CD4-positive, alpha-beta T cell treated with Interleukin-2 at 100 ng/mL for 4 hours (primary cell): ENCODE data around the gene RERE.

Source experiments
- DNase-seq: peaks from one replicate; pipeline ENCODE4 v3.0.0-alpha.2; 2020; ENCODE audit warnings: low spot score

The RERE gene

DNA sequence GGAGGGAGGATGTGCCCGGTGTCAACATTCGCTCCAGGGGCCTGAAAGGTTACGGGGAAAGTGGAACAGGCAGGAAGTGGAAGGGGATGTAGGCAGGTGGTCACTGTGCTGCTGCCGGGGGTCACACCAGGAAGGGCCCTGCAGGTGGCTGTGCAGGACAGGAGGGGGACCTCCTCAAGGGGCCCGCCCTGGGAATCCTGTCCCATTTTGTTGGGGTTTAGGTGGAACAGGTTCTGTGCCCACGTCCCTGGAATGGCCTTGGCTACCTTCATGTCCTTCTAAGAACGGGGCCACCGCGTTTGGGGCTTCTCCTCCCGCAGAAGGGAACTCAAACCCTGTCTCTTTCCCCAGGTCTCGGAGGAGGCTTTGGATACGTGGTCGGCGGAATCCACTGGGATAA lies 487.6 kb downstream of the RERE start:
- DNase-seq, result no peak

DNA sequence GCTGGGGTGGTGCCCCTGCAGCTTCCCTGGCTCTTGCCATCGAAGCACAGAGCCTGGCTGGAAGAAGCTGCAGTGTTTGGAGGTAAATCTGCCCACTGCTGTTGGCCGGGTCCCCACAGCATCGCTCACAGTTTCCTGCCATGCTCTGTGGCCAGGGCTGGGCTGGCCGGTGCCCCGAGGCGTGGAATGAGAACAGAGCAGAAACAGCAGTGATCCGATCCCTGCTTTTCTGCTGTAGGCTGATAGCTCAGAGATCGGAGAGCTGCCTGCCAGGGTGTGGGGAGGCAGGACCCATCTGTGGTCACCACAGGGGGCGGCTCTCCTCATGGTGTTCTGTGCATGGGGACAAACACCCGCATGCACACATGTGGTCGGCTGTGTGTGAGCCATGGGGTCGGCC lies 488.0 kb downstream of the RERE start:
- no peak for DNase-seq

DNA sequence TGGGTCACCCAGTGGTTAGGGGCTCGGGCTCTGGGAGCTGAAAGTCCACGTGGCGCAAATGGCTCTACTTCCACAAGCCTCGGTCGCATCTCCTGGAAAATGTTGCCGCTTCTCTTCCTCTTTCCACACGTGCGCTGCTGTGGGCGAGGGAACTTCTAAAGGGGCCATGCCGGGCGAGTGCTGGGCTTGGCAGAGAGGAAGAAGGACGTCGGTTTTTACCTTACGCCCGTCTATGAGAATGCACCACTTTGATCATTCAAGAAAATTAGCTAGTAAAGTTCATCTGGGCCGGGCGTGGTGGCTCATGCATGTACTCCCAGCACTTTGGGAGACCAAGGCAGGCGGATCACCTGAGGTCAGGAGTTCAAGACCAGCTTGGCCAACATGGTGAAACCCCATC lies 489.2 kb downstream of the RERE start:
- DNase-seq, result no peak

DNA sequence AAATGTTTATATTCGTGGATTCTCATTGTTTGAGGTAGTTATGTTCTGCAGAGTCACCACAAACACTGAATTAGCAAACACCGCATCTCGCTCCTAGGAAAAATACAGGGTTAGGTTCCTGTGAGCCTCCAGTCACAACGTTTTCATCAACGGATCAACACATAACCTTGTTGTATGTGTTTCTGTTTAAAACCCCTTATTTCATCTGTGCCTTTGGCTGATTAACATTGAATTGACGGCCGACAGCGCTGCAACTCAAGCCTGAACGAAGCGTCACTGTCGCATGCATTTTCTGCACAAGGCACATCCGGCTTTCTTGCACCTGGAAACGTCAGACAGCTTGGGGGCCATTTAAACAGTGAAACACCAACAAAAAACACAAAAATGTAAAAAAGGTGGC lies 491.2 kb downstream of the RERE start:
- DNase-seq, result no peak

DNA sequence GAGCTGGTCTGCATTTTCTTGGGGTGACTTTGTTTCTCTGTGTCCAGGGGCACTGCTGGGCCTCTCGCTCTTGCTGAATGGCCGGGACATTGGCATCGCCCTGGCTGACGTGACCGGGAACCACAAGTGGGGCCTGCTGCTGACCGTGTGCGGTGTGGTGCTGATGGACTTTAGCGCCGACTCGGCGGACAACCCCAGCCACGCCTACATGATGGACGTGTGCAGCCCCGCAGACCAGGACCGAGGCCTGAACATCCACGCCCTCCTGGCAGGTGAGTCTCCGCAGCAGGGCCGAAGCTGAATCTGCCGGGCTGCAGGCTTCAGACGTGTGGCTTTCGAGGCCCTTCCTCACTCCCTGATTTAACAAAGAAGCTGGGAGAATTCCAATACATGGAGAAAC lies 491.7 kb downstream of the RERE start:
- no peak for DNase-seq

DNA sequence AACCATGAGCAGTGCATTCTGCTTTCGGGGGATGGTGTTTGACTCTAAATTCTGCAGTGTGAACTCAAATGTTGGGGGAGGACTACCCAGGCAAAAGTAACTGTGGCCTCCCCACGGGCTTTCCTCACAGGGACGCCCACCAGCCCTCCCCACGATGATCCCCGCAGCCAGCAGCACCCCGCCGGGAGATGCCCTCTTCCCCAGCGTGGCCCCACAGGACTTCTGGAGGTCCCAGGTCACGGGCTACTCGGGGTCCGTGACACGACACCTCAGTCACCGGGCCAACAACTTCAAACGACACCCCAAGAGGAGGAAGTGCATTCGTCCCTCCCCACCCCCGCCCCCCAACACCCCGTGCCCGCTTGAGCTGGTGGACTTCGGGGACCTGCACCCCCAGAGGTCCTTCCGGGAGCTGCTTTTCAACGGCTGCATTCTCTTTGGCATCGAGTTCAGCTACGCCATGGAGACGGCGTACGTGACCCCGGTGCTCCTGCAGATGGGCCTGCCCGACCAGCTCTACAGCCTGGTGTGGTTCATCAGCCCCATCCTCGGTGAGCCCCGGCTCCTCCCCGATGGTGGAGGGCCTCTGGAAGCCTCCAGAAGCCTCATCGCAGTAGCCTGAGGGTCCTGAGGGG lies 493.1 kb downstream of the RERE start:
- DNase-seq, result no peak

DNA sequence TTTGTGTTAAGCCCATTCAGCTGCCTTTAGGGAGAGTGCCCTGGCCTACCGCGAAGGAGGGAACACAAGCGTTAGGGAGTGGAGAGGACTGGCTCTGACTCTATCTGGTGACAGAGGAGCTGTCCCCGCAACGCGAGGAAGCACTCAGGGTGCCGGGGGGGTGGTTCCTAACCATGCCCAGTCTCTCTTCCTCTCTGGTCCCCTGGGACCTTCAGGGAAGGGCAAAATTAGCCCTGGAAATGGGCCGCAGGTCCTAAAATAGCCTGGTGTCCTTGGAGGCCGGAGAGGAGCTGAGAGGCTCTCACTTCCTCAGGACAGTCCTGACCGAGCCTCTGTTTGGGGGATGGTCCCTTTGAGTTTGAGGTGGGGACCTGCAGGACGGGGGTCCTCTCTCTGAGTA lies 493.7 kb downstream of the RERE start:
- no peak for DNase-seq

DNA sequence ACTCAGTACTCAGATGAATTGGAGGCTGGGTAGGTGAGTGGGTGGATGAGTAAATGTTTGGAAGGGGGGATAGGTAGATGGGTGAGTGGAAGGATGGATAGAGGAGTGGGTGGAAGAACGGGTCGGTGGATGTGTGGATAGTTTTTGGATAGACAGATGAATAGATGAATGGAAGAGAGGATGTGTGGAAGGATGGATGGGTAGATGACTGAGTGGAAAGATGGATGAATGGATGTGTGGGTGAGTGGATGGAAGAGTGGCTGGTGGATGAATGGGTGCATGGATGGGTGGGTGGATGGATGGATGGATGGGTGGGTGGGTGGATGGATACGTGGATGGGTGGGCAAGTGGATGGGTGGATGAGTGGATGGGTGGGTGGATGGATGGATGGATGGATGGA lies 495.8 kb downstream of the RERE start:
- DNase-seq, result no peak

DNA sequence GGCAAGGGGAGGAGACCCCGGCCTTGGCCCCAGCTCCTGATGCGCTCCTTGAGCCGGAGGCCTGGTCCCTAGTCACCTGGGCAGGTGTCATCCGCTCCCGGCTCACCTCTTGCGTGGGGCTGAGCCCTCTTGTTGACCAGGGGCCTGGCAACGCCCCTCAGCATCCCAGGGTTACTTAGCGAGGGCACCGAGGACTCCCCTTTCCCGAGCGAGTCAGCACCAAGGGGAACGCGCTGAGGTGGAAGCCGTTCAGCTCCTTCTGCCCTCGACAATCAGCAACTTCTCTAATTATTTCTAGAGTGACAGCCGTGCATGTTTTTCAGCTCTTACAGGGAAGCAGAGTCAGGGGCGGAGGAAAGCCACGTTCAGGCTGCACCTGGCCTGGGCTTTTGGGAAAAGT lies 499.0 kb downstream of the RERE start:
- no peak for DNase-seq

DNA sequence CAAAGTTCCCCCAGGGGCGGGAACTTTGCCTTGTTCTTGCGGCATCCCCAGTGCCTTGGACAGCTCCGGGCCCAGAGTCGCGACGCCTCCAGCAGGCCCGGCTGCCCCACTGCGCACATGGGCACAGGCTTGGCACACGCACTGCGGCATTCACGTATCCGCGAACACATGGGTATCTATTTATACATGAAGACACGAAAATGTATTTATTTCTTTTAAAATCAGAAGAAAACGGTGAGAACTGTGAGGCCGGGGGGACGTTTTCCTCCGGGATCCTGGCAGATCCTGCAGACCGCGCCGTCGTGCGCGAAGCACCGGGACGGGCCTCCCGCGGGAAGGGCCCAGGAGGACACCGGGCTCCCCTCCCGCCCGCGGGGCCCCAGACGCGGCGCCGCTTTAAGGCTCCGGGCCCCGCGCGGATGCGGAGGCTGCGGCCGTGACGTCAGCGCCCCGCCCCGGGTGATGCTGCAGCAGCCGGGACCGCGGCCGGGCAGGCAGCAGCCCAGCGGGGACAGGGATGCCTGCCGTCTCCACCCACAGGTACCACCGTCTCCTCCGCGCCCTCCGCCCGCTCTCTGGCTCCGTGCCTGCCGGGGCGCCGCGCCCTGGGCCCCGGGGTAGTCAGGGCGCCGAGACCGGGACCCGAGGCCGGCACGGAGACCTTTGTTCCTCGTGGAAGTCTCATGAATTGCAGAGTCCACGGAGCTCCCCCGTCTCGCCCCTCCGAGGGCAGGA lies 499.6 kb downstream of the RERE start, which contains the start of gene SLC45A1:
Gene SLC45A1 (plus strand): TSS at position 468 of the 735 bp plus-strand sequence. CDS start 6,216 bp downstream, outside the sequence.
- DNase-seq, result peak; percentile 72

DNA sequence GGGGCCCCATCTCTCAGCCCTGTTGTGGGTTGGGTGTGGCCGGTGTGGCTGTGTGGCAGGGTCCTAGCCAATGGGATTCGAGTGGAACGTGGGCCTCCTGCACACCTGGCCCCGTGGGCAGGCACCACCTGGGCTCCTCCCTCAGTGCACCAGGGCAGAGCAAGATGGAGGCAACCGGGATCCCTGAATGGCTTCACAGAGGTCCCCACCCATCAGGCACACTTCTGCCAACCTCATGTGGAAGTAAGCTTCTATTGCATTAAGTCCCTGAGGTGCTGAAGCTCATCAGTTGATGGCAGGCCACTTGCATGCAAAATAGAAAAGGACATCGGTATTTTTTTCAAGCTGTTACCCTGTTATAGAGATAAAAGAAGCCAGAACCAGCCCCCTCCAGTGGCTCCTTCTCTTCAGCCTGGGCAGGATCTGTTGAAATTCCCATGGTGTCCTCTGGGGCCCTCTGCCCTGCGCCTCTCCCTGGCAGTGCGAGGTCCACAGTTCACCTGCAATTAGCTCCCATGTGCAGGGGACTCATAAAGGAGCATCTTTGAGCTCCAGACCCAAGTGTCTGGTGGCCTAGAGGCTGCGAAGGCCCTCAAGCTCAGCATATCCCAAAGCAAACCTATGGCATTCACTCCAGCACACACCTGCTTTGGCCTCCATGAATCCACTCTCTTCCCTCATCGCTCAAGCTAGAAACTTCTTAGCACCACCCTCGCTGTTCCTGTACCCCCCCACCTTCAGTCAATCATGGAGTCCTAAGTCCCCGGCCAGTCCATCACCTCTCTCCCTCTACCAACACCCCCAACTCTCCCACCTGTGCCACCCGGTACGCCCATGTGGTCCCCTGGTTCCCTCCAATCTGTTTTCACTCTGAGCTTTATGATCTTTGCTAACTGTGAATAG lies 501.6 kb downstream of the RERE start:
- no peak for DNase-seq

DNA sequence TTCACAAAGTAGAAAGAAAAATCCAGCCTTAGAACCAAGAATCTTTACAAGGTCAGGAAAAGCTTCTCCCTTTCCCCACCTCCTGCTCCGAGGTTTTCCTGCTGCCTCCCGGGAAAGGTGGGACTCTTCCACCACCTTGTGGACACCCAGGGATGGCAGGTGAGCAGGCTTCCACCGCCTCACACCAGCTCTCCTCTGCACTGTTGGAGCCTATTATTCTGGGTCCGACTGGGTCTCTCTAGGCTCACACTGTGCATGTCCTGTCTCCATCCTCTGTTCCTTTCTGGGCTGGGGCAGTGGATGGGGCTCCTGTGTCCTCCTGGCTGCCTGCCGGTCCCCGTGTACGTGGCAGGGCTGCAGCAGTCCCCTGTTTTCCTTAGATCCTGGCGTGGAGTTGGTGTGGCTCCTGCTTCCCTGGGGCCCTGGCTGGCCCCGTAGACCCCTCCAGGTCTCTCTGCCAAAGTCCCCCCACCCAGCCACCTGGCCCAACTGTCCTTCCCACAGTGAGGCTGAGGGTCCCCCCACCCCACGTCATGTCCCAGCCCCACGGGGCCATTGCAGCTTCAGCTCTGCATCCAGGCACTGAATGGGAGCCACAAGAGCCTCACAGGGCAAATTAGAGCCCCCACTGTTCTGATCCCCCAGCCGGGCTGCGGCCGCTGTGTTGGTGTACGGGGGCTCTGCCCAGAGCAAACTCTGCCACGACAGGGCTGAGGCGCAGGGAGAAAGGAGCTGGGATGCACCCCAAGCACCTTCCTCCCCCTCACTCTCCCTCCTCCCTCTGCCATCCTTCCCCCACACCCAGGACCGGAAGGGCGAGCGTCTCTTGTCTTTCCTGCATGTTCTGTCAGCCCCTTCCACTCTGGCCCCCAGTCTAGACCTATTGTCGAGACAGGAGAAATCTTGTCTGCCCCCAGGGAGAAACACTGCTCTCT lies 502.8 kb downstream of the RERE start:
- DNase-seq, result peak; percentile 54

DNA sequence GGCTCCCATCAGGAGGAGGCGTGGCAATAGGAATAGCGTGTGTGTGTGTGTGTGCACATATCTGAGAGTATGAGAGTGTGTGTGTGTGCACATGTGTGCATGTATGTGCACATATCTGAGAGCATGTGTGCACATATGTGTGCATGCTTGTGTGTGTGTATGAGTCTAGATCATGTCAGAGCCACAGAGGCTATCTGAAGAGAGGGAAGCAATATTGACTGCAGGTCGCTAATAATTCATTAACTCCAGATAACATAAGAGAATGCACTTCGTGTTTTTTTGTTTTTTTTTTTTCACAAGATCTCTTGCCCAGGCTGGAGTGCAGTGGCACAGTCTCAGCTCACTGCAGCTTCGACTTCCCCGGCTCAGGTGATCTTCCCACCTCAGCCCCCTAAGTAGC lies 504.2 kb downstream of the RERE start:
- DNase-seq, result no peak

DNA sequence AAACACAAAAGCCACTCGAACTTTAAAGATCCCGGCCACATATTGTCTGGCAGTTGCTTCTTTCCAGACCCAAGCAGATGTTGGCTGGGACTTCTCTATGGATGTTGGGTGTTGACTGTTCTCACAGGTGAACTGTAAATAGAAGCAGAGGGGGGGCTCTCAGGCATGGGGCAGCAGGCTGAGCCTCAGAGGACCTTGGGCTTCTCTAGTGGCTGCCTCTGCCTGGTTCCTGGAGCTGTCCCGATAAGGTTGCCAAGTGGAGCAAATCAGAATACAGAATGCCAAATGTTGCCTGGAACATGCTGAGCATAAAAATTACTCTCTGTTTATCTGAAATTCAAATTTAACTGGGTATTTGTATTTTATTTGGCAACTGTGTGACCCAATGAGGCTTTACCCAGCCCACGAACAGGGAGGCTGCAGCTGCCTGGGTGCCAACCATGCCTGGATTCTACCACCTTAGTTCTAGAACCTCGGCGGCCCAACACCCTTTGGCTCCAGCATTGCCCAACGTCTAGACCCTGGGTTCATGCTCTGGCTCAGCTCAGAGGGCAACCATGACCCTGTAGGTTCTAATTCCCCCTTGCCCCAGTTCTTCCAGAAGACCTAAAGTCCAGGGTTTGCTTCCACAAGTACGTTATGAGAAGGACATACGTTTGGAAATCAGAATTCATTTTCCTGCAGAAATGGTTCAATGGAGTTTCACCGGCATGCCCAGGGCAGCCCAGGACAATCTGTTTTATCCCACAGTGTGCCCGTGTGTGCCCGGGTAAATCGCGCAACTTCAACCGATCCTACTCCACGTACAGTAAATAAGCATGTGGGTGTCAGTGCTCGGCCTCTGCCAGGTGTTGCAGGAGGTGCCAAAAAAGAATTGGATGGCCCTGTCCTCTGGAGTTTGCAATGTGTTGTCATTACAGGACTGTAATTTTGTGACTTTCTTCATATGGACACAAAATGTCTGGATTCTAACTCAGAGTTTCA lies 504.9 kb downstream of the RERE start:
- no peak for DNase-seq

DNA sequence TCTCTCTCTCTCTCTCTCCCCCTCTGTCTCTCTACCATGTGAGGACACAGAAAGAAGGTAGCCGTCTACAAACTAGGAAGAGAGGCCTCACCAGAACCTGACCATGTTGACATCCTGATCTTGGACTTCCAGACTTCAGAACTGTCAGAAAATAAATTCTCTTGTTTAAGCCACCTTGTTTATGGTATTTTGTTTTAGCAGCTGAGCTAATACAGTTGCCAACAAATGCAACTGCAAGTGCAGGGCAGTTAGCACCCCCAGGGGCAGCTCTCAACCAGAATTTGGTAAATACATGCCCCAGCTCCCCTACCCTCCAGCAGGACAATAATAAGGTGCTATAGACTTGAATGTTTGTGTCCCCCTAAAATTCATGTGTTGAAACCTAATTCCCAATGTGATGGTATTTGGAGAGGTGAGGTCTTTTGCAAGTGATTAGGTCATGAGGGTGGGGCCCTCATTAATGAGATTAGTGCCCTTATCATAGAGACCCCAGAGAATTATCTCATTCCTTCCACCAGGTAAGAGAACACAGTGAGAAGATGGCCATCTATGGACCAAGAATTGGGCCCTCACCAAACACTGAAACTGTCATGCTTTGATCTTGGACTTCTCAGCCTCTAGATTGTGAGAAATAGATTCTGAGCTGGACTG lies 506.2 kb downstream of the RERE start:
- no peak for DNase-seq

DNA sequence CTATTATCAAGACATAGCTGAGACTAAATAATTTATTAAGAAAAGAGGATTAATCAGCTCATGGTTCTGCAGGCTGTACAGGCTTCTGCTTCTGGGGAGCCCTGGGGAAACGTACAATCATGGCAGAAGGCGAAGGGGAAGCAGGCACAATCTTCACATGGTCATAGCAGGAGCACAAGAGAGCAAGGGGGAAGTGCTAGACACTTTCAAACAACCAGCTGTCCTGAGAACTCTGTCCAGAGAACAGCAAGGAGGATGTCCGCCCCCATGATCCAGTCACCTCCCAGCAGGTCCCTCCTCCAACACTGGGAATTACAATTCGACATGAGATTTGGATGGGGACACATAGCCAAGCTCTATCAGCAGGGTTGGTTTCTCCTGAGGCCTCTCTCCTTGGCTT lies 509.8 kb downstream of the RERE start:
- DNase-seq, result no peak

DNA sequence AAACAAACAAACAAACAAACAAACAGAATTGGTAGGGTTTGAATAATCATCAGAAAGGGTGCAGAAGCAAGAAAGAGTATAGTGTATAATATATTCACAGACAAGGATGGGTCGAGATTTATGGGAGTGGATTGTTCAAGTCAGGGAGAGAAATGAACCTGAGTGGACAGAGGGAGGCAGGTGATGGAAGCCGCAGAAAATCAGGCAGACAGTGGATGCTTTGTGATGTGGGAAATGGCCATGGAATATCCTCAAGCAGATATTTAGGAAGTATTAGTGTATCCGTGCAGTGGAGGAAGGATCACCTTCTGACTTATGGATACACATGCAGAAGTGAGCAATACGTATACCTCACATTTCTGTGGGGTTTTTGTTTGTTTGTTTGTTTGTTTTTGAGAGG lies 513.6 kb downstream of the RERE start:
- DNase-seq, result no peak

DNA sequence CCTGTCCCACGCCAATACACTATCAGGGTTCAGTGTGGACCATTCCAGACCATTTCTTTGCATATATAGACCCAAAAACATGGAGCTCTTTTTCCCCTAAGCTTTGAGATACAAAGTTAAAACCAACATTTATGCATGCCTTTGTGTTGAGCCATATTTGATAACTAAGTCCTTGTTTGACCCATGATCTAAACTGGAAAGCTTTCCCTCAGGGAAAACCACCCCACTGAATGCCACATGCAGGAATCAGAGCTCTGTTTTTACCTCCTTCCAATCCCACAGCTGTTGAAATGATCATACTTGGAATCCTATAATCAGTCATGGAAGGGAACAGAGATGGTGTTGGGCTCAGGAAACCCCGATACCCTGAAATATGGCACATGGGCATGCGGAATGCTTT lies 514.3 kb downstream of the RERE start:
- no peak for DNase-seq
